GM12873 (cell line): ENCODE results near the gene MYO15B.

ENCODE experiments used
- TF ChIP-seq, protein P1 (sequence below): IDR thresholded peaks from 2 replicates; pipeline ENCODE4 v1.5.1; 2012; ENCODE audit warnings: low read depth, mild to moderate bottlenecking, moderate library complexity, low read length, control low read depth; ENCODE audit not compliant: insufficient read depth; ENCODE audit errors: missing control alignments

Gene MYO15B

DNA sequence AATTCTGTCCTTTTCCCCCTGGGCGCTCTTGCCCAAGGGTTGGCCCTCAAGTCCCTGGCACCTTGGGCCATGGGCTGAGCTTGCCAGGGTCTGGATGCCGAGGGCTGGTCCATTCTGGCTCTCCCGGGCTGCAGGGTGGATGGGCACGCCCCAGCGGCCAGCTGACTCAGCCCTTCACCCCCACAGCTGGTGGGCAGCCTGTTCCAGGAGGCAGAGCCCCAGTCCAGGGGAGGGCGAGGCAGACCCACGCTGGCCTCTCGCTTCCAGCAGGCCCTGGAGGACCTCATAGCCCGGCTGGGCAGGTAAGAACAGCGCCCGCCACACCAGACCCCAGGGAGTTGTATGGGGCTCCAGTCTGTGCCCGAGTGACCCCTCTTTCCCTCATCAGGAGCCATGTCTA, 15.0 kb downstream of the MYO15B start:
- TF ChIP-seq, protein P1, sequence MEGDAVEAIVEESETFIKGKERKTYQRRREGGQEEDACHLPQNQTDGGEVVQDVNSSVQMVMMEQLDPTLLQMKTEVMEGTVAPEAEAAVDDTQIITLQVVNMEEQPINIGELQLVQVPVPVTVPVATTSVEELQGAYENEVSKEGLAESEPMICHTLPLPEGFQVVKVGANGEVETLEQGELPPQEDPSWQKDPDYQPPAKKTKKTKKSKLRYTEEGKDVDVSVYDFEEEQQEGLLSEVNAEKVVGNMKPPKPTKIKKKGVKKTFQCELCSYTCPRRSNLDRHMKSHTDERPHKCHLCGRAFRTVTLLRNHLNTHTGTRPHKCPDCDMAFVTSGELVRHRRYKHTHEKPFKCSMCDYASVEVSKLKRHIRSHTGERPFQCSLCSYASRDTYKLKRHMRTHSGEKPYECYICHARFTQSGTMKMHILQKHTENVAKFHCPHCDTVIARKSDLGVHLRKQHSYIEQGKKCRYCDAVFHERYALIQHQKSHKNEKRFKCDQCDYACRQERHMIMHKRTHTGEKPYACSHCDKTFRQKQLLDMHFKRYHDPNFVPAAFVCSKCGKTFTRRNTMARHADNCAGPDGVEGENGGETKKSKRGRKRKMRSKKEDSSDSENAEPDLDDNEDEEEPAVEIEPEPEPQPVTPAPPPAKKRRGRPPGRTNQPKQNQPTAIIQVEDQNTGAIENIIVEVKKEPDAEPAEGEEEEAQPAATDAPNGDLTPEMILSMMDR: no peak

- TF ChIP-seq, protein P1: no peak
These were observed 15.5 kb downstream of the MYO15B start for GRCh38 chr17:75603123-75603522.

GRCh38 chr17:75604034-75604695, 16.6 kb downstream of the MYO15B start:
- TF ChIP-seq, protein P1: no peak

- TF ChIP-seq, protein P1: no peak
These were observed 18.2 kb downstream of the MYO15B start for GRCh38 chr17:75605790-75606189.

GRCh38 chr17:75607086-75607485, 19.5 kb downstream of the MYO15B start:
- TF ChIP-seq, protein P1: no peak

- TF ChIP-seq, protein P1: no peak
These were observed 22.7 kb downstream of the MYO15B start for GRCh38 chr17:75610103-75610984.

DNA sequence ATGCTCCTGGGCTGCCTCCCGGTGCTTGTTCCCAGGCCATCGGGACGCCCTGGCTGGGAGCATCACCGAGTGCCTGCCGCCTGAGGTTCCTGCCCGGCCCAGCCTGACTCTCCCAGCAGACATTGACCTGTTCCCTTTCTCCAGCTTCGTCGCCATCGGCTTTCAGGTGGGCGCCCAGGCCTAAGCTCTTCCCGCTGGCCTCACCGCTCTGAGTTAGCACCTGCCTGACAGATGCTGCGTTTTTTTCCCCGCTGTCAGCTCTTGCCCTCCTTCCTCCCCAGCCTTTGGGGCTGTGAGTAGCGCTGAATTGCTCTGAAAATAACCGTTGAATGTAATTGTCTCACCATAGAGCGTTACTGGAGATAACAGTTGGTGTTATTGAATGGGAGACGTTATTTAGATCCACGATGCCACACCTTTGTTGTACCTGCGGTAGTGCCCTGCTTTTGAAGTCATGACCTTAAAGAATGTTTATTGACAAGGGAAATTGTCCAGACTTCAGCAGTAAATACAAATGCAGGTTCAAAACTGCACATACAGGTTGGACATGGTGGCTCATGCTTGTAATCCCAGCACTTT, 24.3 kb downstream of the MYO15B start:
- TF ChIP-seq, protein P1: no peak
